H9 (cell line): Measurements from ENCODE around the gene PTTG1IP. TPM values are rescaled to one million over a fixed set of nuclear protein-coding genes. Genes with fewer than 3 reads are reported as not detected.

ENCODE experiments used
- DNase-seq: peaks from one replicate; pipeline ENCODE4 v3.0.0-alpha.2; 2017
- H2AFZ ChIP-seq: one replicate; pipeline ENCODE4 v1.6.1; 2013; ENCODE audit warnings: mild to moderate bottlenecking, low read length, control low read depth, moderate library complexity
- H2AK5ac ChIP-seq: 2 replicates; pipeline ENCODE4 v1.6.1; 2013; ENCODE audit warnings: low read length, control low read depth, mixed read lengths; ENCODE audit not compliant: insufficient read length
- H2BK120ac ChIP-seq: one replicate; pipeline ENCODE4 v1.6.1; 2013; ENCODE audit warnings: low read depth, mild to moderate bottlenecking, low read length, control low read depth, inconsistent platforms; ENCODE audit not compliant: poor library complexity, severe bottlenecking
- H2BK12ac ChIP-seq: 2 replicates; pipeline ENCODE4 v1.6.1; 2013; ENCODE audit warnings: low read length, control low read depth, mixed read lengths, low read depth; ENCODE audit not compliant: insufficient read length
- H2BK15ac ChIP-seq: 2 replicates; pipeline ENCODE4 v1.6.1; 2013; ENCODE audit warnings: low read depth, low read length, control low read depth
- H2BK20ac ChIP-seq: one replicate; pipeline ENCODE4 v1.6.1; 2013; ENCODE audit warnings: low read depth, mild to moderate bottlenecking, low read length, control low read depth, inconsistent platforms; ENCODE audit not compliant: poor library complexity, severe bottlenecking
- H2BK5ac ChIP-seq: 2 replicates; pipeline ENCODE4 v1.6.1; 2013; ENCODE audit warnings: low read length, control low read depth, mixed read lengths; ENCODE audit not compliant: insufficient read length
- H3K14ac ChIP-seq: 2 replicates; pipeline ENCODE4 v1.6.1; 2013; ENCODE audit warnings: low read length, control low read depth; ENCODE audit not compliant: insufficient read depth
- H3K18ac ChIP-seq: 2 replicates; pipeline ENCODE4 v1.6.1; 2013; ENCODE audit warnings: low read depth, mild to moderate bottlenecking, mixed read lengths, low read length, control low read depth; ENCODE audit not compliant: insufficient read length
- H3K23ac ChIP-seq: 2 replicates; pipeline ENCODE4 v1.6.1; 2013; ENCODE audit warnings: low read length, control low read depth, mixed read lengths, low read depth; ENCODE audit not compliant: insufficient read length
- H3K23me2 ChIP-seq: 2 replicates; pipeline ENCODE4 v1.6.1; 2013; ENCODE audit warnings: low read depth, mild to moderate bottlenecking, mixed read lengths, low read length, control low read depth; ENCODE audit not compliant: insufficient read length, poor library complexity, severe bottlenecking
- H3K27ac ChIP-seq: 2 replicates; pipeline ENCODE4 v1.5.1; 2013; ENCODE audit warnings: low read length, control low read depth, mixed read lengths, low read depth; ENCODE audit not compliant: insufficient read length
- H3K27me3 ChIP-seq: 2 replicates; pipeline ENCODE4 v1.6.1; 2013; ENCODE audit warnings: low read length, control low read depth, inconsistent platforms; ENCODE audit not compliant: insufficient read depth
- H3K4ac ChIP-seq: 2 replicates; pipeline ENCODE4 v1.6.1; 2013; ENCODE audit warnings: low read depth, mild to moderate bottlenecking, control low read depth, inconsistent platforms, low read length, moderate library complexity
- H3K4me1 ChIP-seq: 2 replicates; pipeline ENCODE4 v1.6.1; 2013; ENCODE audit warnings: low read length, control low read depth, inconsistent platforms; ENCODE audit not compliant: insufficient read depth
- H3K4me2 ChIP-seq: 2 replicates; pipeline ENCODE4 v1.6.1; 2013; ENCODE audit warnings: low read length, control low read depth, mixed read lengths; ENCODE audit not compliant: insufficient read length, insufficient read depth
- H3K56ac ChIP-seq: 2 replicates; pipeline ENCODE4 v1.6.1; 2013; ENCODE audit warnings: low read depth, mild to moderate bottlenecking, mixed read lengths, low read length, control low read depth; ENCODE audit not compliant: insufficient read length
- H3K79me1 ChIP-seq: 2 replicates; pipeline ENCODE4 v1.6.1; 2013; ENCODE audit warnings: low read depth, mild to moderate bottlenecking, moderate library complexity, low read length, control low read depth, inconsistent platforms; ENCODE audit not compliant: insufficient read depth, poor library complexity, severe bottlenecking
- H3K79me2 ChIP-seq: 2 replicates; pipeline ENCODE4 v1.6.1; 2013; ENCODE audit warnings: low read length, control low read depth, inconsistent platforms; ENCODE audit not compliant: insufficient read depth
- H3K9ac ChIP-seq: 2 replicates; pipeline ENCODE4 v1.6.1; 2013; ENCODE audit warnings: low read length, control low read depth, mixed read lengths; ENCODE audit not compliant: insufficient read length; ENCODE audit errors: extremely low read depth
- H3K9me3 ChIP-seq: one replicate; pipeline ENCODE4 v1.6.1; 2013; ENCODE audit warnings: low read depth, low read length, inconsistent platforms; ENCODE audit not compliant: control insufficient read depth
- H3T11ph ChIP-seq: one replicate; pipeline ENCODE4 v1.6.1; 2013; ENCODE audit warnings: mild to moderate bottlenecking, low read length, control low read depth, inconsistent platforms
- H4K20me1 ChIP-seq: one replicate; pipeline ENCODE4 v1.6.1; 2013; ENCODE audit not compliant: control insufficient read depth, insufficient read length, insufficient read depth
- H4K5ac ChIP-seq: 2 replicates; pipeline ENCODE4 v1.6.1; 2013; ENCODE audit warnings: low read depth, mild to moderate bottlenecking, mixed read lengths, low read length, control low read depth; ENCODE audit not compliant: insufficient read length
- H4K8ac ChIP-seq: replicated peaks from 2 replicates; pipeline ENCODE4 v1.6.1; 2013; ENCODE audit warnings: low read length, control low read depth, mixed read lengths, low read depth; ENCODE audit not compliant: insufficient read length
- H4K91ac ChIP-seq: 2 replicates; pipeline ENCODE4 v1.6.1; 2013; ENCODE audit warnings: low read depth, mild to moderate bottlenecking, moderate library complexity, mixed read lengths, low read length, control low read depth; ENCODE audit not compliant: insufficient read length
- H3K27ac Mint-ChIP-seq, 3 experiments: 2 replicates in 2 of 3; 3 replicates in 1 of 3; pipeline ENCODE4 v1.8.0; 2020 to 2021; ENCODE audit warnings: mixed read lengths in 3 of 3, mild to moderate bottlenecking in 1 of 3, moderate library complexity in 1 of 3
- H3K27me3 Mint-ChIP-seq: 2 replicates; pipeline ENCODE4 v1.8.0; 2021; ENCODE audit warnings: low read depth, mild to moderate bottlenecking, moderate library complexity, mixed read lengths
- H3K36me3 Mint-ChIP-seq, 3 experiments: 2 replicates in 2 of 3; 3 replicates in 1 of 3; pipeline ENCODE4 v1.8.0; 2020 to 2021; ENCODE audit warnings: low read depth in 3 of 3, mixed read lengths in 3 of 3; ENCODE audit not compliant: insufficient read depth in 1 of 3
- H3K4me1 Mint-ChIP-seq, 2 experiments: 2 replicates each; pipeline ENCODE4 v1.8.0; 2020; ENCODE audit warnings: mixed read lengths in 2 of 2
- H3K4me3 Mint-ChIP-seq, 2 experiments: 2 replicates in 1 of 2; 3 replicates in 1 of 2; pipeline ENCODE4 v1.8.0; 2020 to 2021; ENCODE audit warnings: mild to moderate bottlenecking in 2 of 2, mixed read lengths in 2 of 2, moderate library complexity in 1 of 2
- H3K9me3 Mint-ChIP-seq, 2 experiments: 2 replicates in 1 of 2; 3 replicates in 1 of 2; pipeline ENCODE4 v1.8.0; 2020; ENCODE audit warnings: mild to moderate bottlenecking in 2 of 2, mixed read lengths in 2 of 2, moderate library complexity in 1 of 2
- WGBS: extraction: QIAGEN DNeasy Blood & Tissue Kit; methylation state at CpG from one replicate; pipeline ENCODE4 v1.1.7; 2013; ENCODE audit warnings: missing lambda C conversion rate, low lambda C conversion rate, mixed read lengths; ENCODE audit not compliant: insufficient read length; ENCODE audit errors: extremely low coverage; 5-methylcytosine and 5-hydroxymethylcytosine counted together
- total RNA-seq: library from RNA; stranded (reverse); gene quantifications from 2 replicates; pipeline ENCODE4 v1.2.1, GENCODE V29; 2021
- TF ChIP-seq, protein P1 (sequence below): fragments of 200-600 bp; sonication (generic); conservative IDR thresholded peaks from 3 replicates; pipeline ENCODE4 v1.8.0; 2021; ENCODE audit warnings: antibody characterized with exemption, mild to moderate bottlenecking

PTTG1IP gene
- total RNA-seq, 1 experiment from 2014 or later: 107 TPM

- Histone ChIP-seq H3K18ac (no peak overlapping the region), H4K5ac (no peak overlapping the region)
- H3K27me3 Mint-ChIP-seq: peaks cover 3% of the 10 kb centered on the region; the same call in 1 of the 2 replicates
These were observed 35.2 kb downstream of the PTTG1IP start for GRCh38 chr21:44838039-44838895.

More at GRCh38 chr21:44838039-44838895, 35.2 kb downstream of the PTTG1IP start:
- Histone ChIP-seq H2AK5ac (no peak overlapping the region), H3K23ac (no peak overlapping the region), H3K4me2 (no peak overlapping the region), H3K9ac (no peak overlapping the region), H3K27me3 (no peaks in the 10 kb centered on the region), H3K14ac (peak overlapping the region; percentile 53; the same call in 1 of the 2 replicates), H2BK15ac (no peak overlapping the region), H3K79me2 (no peaks in the 10 kb centered on the region), H3K9me3 (no peaks in the 10 kb centered on the region), H2BK12ac (no peak overlapping the region), H3T11ph (no peak overlapping the region), H3K4me1 (no peaks in the 10 kb centered on the region), H3K79me1 (no peaks in the 10 kb centered on the region), H4K20me1 (no peaks in the 10 kb centered on the region), H3K23me2 (no peaks in the 10 kb centered on the region), H2AFZ (no peak overlapping the region), H3K4ac (no peak overlapping the region), H3K56ac (no peak overlapping the region), H3K27ac (no peak overlapping the region), H2BK5ac (no peak overlapping the region), H4K8ac (no peak overlapping the region), H2BK120ac (no peak overlapping the region), H4K91ac (no peak overlapping the region), H2BK20ac (no peak overlapping the region)
- no peak overlapping the region for H3K4me3 Mint-ChIP-seq
- H3K36me3 Mint-ChIP-seq: no peaks in the 10 kb centered on the region
- no peaks in the 10 kb centered on the region for H3K9me3 Mint-ChIP-seq
- peaks cover 3 to 4% of the 10 kb centered on the region in 2 experiments; a peak in 2 of 4 replicates for H3K4me1 Mint-ChIP-seq
- H3K27ac Mint-ChIP-seq: no peak overlapping the region; a peak in 1 of 7 replicates
- TF ChIP-seq, protein P1, sequence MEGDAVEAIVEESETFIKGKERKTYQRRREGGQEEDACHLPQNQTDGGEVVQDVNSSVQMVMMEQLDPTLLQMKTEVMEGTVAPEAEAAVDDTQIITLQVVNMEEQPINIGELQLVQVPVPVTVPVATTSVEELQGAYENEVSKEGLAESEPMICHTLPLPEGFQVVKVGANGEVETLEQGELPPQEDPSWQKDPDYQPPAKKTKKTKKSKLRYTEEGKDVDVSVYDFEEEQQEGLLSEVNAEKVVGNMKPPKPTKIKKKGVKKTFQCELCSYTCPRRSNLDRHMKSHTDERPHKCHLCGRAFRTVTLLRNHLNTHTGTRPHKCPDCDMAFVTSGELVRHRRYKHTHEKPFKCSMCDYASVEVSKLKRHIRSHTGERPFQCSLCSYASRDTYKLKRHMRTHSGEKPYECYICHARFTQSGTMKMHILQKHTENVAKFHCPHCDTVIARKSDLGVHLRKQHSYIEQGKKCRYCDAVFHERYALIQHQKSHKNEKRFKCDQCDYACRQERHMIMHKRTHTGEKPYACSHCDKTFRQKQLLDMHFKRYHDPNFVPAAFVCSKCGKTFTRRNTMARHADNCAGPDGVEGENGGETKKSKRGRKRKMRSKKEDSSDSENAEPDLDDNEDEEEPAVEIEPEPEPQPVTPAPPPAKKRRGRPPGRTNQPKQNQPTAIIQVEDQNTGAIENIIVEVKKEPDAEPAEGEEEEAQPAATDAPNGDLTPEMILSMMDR: no peak
- WGBS: no CpG with 5 or more reads among the region's 30 CpGs
- no peak for DNase-seq
